Measurements from ENCODE around the gene BCS1L. TPM values are rescaled to one million over a fixed set of nuclear protein-coding genes. Genes with fewer than 3 reads are reported as not detected.

BCS1L gene
- total and polyA plus RNA-seq, 10 donors, result 16.4 to 47.3 (median 32.9) TPM

DNA sequence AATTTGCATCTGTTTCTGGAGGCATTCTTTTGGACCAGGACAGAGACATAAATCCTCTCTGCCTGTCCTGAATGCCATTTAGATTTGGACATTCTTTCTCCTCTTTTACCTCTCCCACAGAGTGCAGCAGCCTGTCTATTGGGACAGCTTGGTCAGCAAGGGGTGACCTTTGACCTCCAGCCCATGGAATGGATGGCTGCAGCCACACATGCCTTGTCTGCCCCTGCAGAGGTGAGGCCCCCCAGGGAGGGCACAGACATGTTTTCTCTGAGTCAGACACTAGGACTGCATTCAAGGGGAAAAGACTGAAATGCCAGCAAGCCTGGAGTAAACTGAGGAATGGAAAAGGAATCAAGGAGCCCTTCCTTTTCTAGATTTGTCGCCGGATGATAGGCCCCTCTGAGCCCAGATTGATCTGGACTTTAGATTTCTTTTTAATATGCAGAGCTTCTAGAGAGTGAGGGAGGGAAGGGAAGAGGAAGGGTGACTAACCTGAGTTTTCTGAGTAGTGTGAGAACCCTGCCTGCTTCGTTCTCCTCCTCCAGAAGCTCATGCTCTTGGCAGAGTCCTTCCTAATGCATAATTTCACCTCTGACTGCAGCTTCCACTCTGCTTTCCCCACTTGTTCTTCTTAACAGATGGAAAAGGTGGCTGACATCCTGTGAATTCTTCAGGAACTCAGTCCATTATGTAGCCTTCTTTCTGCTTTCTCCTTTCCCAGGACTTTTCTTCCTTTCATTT, 35.1 kb downstream of the BCS1L start:
- intact Hi-C loops (cut with DNase I; ENCODE audit: low total_unique reads), result no loop called here
- H3K36me3 ChIP-seq, result peaks cover 0 to 88% (median 42%) of the 10 kb centered on the region in 6 donors
- 86 to 93% (median 91%) methylated on average over 3 of the region's 3 CpGs for WGBS, 5 donors

DNA sequence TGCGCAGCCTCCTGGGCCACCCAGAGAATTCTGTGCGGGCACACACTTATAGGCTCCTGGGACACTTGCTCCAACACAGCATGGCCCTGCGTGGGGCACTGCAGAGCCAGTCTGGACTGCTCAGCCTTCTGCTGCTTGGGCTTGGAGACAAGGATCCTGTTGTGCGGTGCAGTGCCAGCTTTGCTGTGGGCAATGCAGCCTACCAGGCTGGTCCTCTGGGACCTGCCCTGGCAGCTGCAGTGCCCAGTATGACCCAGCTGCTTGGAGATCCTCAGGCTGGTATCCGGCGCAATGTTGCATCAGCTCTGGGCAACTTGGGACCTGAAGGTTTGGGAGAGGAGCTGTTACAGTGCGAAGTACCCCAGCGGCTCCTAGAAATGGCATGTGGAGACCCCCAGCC, 39.4 kb downstream of the BCS1L start:
- Histone ChIP-seq H3K36me3 (peaks cover 0 to 58% (median 14%) of the 10 kb centered on the region in 6 donors), H3K9me3 (no peaks in the 10 kb centered on the region), H3K4me1 (no peaks in the 10 kb centered on the region), H3K4me3 (no peak overlapping the region), H3K27me3 (replicated peaks in 1 of 7) (no peaks in the 10 kb centered on the region), H3K27ac (no peak overlapping the region)
- TF ChIP-seq POLR2AphosphoS5 (IDR thresholded peaks at IDR 0.05) (no peak), POLR2A (IDR thresholded peaks at IDR 0.05) (no peak)
- TF ChIP-seq, protein P1, sequence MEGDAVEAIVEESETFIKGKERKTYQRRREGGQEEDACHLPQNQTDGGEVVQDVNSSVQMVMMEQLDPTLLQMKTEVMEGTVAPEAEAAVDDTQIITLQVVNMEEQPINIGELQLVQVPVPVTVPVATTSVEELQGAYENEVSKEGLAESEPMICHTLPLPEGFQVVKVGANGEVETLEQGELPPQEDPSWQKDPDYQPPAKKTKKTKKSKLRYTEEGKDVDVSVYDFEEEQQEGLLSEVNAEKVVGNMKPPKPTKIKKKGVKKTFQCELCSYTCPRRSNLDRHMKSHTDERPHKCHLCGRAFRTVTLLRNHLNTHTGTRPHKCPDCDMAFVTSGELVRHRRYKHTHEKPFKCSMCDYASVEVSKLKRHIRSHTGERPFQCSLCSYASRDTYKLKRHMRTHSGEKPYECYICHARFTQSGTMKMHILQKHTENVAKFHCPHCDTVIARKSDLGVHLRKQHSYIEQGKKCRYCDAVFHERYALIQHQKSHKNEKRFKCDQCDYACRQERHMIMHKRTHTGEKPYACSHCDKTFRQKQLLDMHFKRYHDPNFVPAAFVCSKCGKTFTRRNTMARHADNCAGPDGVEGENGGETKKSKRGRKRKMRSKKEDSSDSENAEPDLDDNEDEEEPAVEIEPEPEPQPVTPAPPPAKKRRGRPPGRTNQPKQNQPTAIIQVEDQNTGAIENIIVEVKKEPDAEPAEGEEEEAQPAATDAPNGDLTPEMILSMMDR (IDR thresholded peaks at IDR 0.05 in 8 of 11, conservative IDR thresholded peaks at IDR 0.05 in 3 of 11), result no peak
- intact Hi-C loops (cut with DNase I; ENCODE audit: low total_unique reads), result no loop called here
- no peak for DNase-seq
- 96 to 99% (median 97%) methylated on average over 6 to 8 of the region's 8 CpGs for WGBS, 5 donors

More for the DNA sequence above, 35.1 kb downstream of the BCS1L start:
- no peak for DNase-seq
- no peaks in the 10 kb centered on the region for H3K27me3 ChIP-seq (replicated peaks in 1 of 7)
- no peak overlapping the region for H3K4me3 ChIP-seq
- TF ChIP-seq, protein P1 (IDR thresholded peaks at IDR 0.05 in 8 of 11, conservative IDR thresholded peaks at IDR 0.05 in 3 of 11), result no peak
- no peak for TF ChIP-seq POLR2A (IDR thresholded peaks at IDR 0.05)
- TF ChIP-seq POLR2AphosphoS5 (IDR thresholded peaks at IDR 0.05), result no peak
- H3K9me3 ChIP-seq, result no peaks in the 10 kb centered on the region
- no peak overlapping the region for H3K27ac ChIP-seq
- no peaks in the 10 kb centered on the region for H3K4me1 ChIP-seq

DNA sequence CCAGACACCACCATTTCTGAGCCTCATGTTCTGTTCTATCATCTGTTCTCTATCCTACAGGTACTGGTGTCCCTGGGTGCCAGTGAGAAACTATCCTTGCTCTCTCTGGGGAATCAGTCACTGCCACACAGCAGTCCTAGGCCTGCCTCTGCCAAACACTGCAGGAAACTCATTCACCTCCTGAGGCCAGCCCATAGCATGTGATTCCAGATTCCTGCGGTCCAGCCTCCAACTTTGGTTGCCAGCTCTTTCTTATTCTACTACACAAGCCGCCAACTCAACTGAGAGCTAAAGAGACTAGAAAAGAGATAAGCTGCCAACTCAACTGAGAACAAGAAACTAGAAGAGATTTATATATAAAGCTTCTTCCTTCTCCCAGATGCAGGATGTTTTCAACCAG, 42.3 kb downstream of the BCS1L start:
- 92 to 98% (median 97%) methylated on average over 2 of the region's 2 CpGs for WGBS, 5 donors
- H3K9me3 ChIP-seq, result no peaks in the 10 kb centered on the region
- H3K27me3 ChIP-seq (replicated peaks in 1 of 7), result no peaks in the 10 kb centered on the region
- H3K4me3 ChIP-seq, result no peak overlapping the region
- no peak for DNase-seq
- peaks cover 0 to 40% (median 10%) of the 10 kb centered on the region in 6 donors for H3K36me3 ChIP-seq
- TF ChIP-seq POLR2A (IDR thresholded peaks at IDR 0.05) (no peak), POLR2AphosphoS5 (IDR thresholded peaks at IDR 0.05) (no peak)
- TF ChIP-seq, protein P1 (IDR thresholded peaks at IDR 0.05 in 8 of 11, conservative IDR thresholded peaks at IDR 0.05 in 3 of 11), result no peak
- intact Hi-C loops (cut with DNase I; ENCODE audit: low total_unique reads), result no loop called here
- H3K27ac ChIP-seq, result no peak overlapping the region
- H3K4me1 ChIP-seq, result no peaks in the 10 kb centered on the region

DNA sequence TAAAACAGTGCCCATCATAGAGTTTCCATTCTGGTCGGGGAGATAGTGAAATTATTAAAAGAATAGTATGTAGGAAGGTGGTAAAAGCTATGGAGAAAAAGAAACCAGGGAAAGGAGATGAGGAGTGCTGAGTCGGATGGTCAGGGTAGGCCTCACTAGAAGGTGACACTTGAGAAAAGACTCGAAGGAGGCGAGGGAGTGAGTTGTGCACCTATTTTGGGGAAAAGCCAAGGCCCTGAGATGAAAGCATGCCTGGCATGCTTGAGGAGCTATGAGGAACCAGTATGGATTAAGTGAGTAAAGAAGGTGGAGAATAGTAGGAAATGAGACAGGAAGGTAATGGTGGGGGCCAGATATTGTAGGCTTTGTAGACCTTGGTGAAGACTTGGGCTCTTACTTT, 43.9 kb downstream of the BCS1L start:
- TF ChIP-seq POLR2A (IDR thresholded peaks at IDR 0.05) (no peak), POLR2AphosphoS5 (IDR thresholded peaks at IDR 0.05) (no peak)
- TF ChIP-seq, protein P1 (IDR thresholded peaks at IDR 0.05 in 8 of 11, conservative IDR thresholded peaks at IDR 0.05 in 3 of 11), result no peak
- H3K9me3 ChIP-seq, result no peaks in the 10 kb centered on the region
- H3K36me3 ChIP-seq, result peaks cover 0 to 25% (median 6%) of the 10 kb centered on the region in 6 donors
- no peaks in the 10 kb centered on the region for H3K27me3 ChIP-seq (replicated peaks in 1 of 7)
- DNase-seq, result no peak
- H3K4me3 ChIP-seq, result no peak overlapping the region
- no peak overlapping the region for H3K27ac ChIP-seq
- H3K4me1 ChIP-seq, result no peaks in the 10 kb centered on the region
- WGBS, 5 donors, result 86 to 93% (median 89%) methylated on average over 4 of the region's 4 CpGs
- intact Hi-C loops (cut with DNase I; ENCODE audit: low total_unique reads), result no loop called here

Measured in spleen (tissue), 11 donors.